Right lobe of liver (tissue), 4 donors: ENCODE data around the gene C4BPB.

ENCODE experiments used
- POLR2A ChIP-seq: fragments of 450-650 bp; IDR thresholded peaks from one replicate; pipeline ENCODE4 v1.6.1; 2017; ENCODE audit warnings: antibody characterized with exemption, mild to moderate bottlenecking
- TF ChIP-seq, protein P1 (sequence below), 4 donors: fragments of 200-600 bp in 3 of 4; fragments of 450-650 bp in 1 of 4; IDR thresholded peaks; one replicate each; pipeline versions ENCODE4 v1.5.1 to v1.8.0; 2016 to 2022; ENCODE audit warnings: antibody characterized with exemption in 4 of 4, mild to moderate bottlenecking in 2 of 4
- donor health status: DM: no; HTN: no; CAD: no.
- donor health status: DM: no; HTN: no; CAD: no.
- donor health status: DM: no; HTN: yes; CAD: no.

GRCh38 chr1:207052911-207053769 lies 35.5 kb upstream of the C4BPB start, which contains the start of gene PFKFB2:
- TF ChIP-seq, protein P1, sequence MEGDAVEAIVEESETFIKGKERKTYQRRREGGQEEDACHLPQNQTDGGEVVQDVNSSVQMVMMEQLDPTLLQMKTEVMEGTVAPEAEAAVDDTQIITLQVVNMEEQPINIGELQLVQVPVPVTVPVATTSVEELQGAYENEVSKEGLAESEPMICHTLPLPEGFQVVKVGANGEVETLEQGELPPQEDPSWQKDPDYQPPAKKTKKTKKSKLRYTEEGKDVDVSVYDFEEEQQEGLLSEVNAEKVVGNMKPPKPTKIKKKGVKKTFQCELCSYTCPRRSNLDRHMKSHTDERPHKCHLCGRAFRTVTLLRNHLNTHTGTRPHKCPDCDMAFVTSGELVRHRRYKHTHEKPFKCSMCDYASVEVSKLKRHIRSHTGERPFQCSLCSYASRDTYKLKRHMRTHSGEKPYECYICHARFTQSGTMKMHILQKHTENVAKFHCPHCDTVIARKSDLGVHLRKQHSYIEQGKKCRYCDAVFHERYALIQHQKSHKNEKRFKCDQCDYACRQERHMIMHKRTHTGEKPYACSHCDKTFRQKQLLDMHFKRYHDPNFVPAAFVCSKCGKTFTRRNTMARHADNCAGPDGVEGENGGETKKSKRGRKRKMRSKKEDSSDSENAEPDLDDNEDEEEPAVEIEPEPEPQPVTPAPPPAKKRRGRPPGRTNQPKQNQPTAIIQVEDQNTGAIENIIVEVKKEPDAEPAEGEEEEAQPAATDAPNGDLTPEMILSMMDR (IDR thresholded peaks at IDR 0.05), result peak; percentile 13 to 41 (median 16)
- peak; percentile 88 for TF ChIP-seq POLR2A
